H54 (cell line): ENCODE results near the gene ALG2.

Source experiments
- DNase-seq: peaks from one replicate; pipeline ENCODE4 v3.0.0; 2011; ENCODE audit warnings: low spot score, mixed read lengths; ENCODE audit not compliant: insufficient read length
- FAIRE-seq: peaks from 3 replicates; lab custom pipeline; 2011; peaks lifted over from hg19 to GRCh38; lab: Jason Lieb, UNC
- POLR2A ChIP-seq: IDR thresholded peaks from 2 replicates; pipeline ENCODE4 v1.6.1; 2011; ENCODE audit warnings: low read depth, mild to moderate bottlenecking, low read length

ALG2 gene

GRCh38 chr9:99180199-99180598 lies 41.5 kb downstream of the ALG2 start:
- DNase-seq (no peak), FAIRE-seq (no peak)
- TF ChIP-seq POLR2A = no peak

- DNase-seq (no peak), FAIRE-seq (no peak)
- no peak for TF ChIP-seq POLR2A
Observed at GRCh38 chr9:99178912-99179872, 42.5 kb downstream of the ALG2 start.

- no peak for TF ChIP-seq POLR2A
- no peak for DNase-seq
- no peak for FAIRE-seq
Observed at GRCh38 chr9:99177576-99178366, 44.0 kb downstream of the ALG2 start.

- DNase-seq = no peak
- TF ChIP-seq POLR2A = no peak
- FAIRE-seq = no peak
Observed at GRCh38 chr9:99176527-99177013, 45.2 kb downstream of the ALG2 start.

- no peak for FAIRE-seq
Observed at GRCh38 chr9:99173570-99174504, 47.9 kb downstream of the ALG2 start.

GRCh38 chr9:99172124-99173091 lies 49.3 kb downstream of the ALG2 start:
- no peak for DNase-seq
- no peak for TF ChIP-seq POLR2A
- no peak for FAIRE-seq

More at GRCh38 chr9:99173570-99174504, 47.9 kb downstream of the ALG2 start:
- DNase-seq = no peak
- TF ChIP-seq POLR2A = no peak

- no peak for FAIRE-seq
- no peak for DNase-seq
- TF ChIP-seq POLR2A = no peak
Observed at GRCh38 chr9:99171225-99172123, 50.3 kb downstream of the ALG2 start.

GRCh38 chr9:99169982-99170761 lies 51.6 kb downstream of the ALG2 start:
- FAIRE-seq (no peak), DNase-seq (no peak)
- no peak for TF ChIP-seq POLR2A

GRCh38 chr9:99169086-99169485 lies 52.7 kb downstream of the ALG2 start:
- no peak for FAIRE-seq
- no peak for DNase-seq
- TF ChIP-seq POLR2A = no peak

GRCh38 chr9:99167694-99168093 lies 54.0 kb downstream of the ALG2 start:
- DNase-seq (no peak), FAIRE-seq (no peak)
- no peak for TF ChIP-seq POLR2A
